Heart right ventricle (tissue), 16 donors: ENCODE measurements around the gene DUSP22. TPM values are rescaled to one million over a fixed set of nuclear protein-coding genes. Genes with fewer than 3 reads are reported as not detected.

Experiments
- ATAC-seq, 8 donors: fragments of 200-7000 bp; cut with Tn5 transposase; one replicate each; pipeline ENCODE4 v1.9.1; 2020; ENCODE audit warnings: mild to moderate bottlenecking in 8 of 8, moderate library complexity in 8 of 8, moderate number of reproducible peaks in 1 of 8
- DNase-seq, 2 donors: peaks; one replicate each; pipeline ENCODE4 v3.0.0-alpha.2; 2020
- H3K27ac ChIP-seq, 10 donors: fragments of 200-600 bp; sonication (generic) in 2 of 10; one replicate each; pipeline versions ENCODE4 v1.5.0 to v1.8.0; 2020 to 2022; ENCODE audit warnings: mild to moderate bottlenecking in 3 of 10
- H3K27me3 ChIP-seq, 7 donors: fragments of 200-600 bp; one replicate each; pipeline ENCODE4 v1.8.0; 2021 to 2022; ENCODE audit warnings: mild to moderate bottlenecking in 2 of 7
- H3K36me3 ChIP-seq, 9 donors: fragments of 200-600 bp; sonication (generic) in 1 of 9; one replicate each; pipeline versions ENCODE4 v1.5.0 to v1.8.0; 2020 to 2022; ENCODE audit warnings: mild to moderate bottlenecking in 2 of 9
- H3K4me1 ChIP-seq, 9 donors: fragments of 200-600 bp; sonication (generic) in 1 of 9; one replicate each; pipeline versions ENCODE4 v1.5.0 to v1.8.0; 2020 to 2022; ENCODE audit warnings: mild to moderate bottlenecking in 4 of 9
- H3K4me3 ChIP-seq, 10 donors: fragments of 200-600 bp; sonication (generic) in 2 of 10; one replicate each; pipeline versions ENCODE4 v1.5.0 to v1.8.0; 2020 to 2022; ENCODE audit warnings: mild to moderate bottlenecking in 7 of 10, moderate library complexity in 2 of 10
- H3K9me3 ChIP-seq, 11 donors: fragments of 200-600 bp in 10 of 11; sonication (generic) in 2 of 11; one replicate each; pipeline versions ENCODE4 v1.5.0 to v1.8.0; 2013 to 2022; ENCODE audit warnings: mild to moderate bottlenecking in 2 of 11, control low read depth in 1 of 11, moderate library complexity in 1 of 11
- WGBS, 2 donors: extraction: QIAGEN DNeasy Blood & Tissue Kit; methylation state at CpG; one replicate each; pipeline ENCODE4 v1.1.7; 2013; ENCODE audit warnings: inconsistent platforms in 1 of 2; 5-methylcytosine and 5-hydroxymethylcytosine counted together
- intact Hi-C, 10 donors: fragments of 100-400 bp; cut with DNase I; formaldehyde crosslinking; loops; one replicate each; pipeline versions ENCODE4 v1.11.1 to v1.14.2; 2022
- polyA plus RNA-seq, 2 donors: library from polyadenylated mRNA; stranded (reverse); fragments of 200-250 nt; gene quantifications; one replicate each; pipeline ENCODE4 v1.2.3, GENCODE V29; 2013
- total RNA-seq, 10 donors: library from RNA; stranded (reverse); fragmentation: NEBNext Ultra II Directional in 3 of 10; extraction: Animal tissue kit (Norgen Biotek cat#: 25700) in 3 of 10; gene quantifications; one replicate each; pipeline versions ENCODE4 v1.2.1 to v1.2.4, GENCODE V29; 2021 to 2023
- TF ChIP-seq, protein P1 (sequence below), 9 donors: fragments of 200-600 bp; sonication (generic) in 2 of 9; IDR thresholded peaks; one replicate each; pipeline versions ENCODE4 v1.5.0 to v1.8.0; 2021 to 2022; ENCODE audit warnings: antibody characterized with exemption in 9 of 9, mild to moderate bottlenecking in 5 of 9, moderate library complexity in 1 of 9
- donor health status: Arrhythmogenic right ventricular cardiomyopathy.
- donor health status: ischemic (EF 13 %, LVEDD 7.1; RV severe dilation, severe dysfunction).
- donor health status: healthy with polysubstance abuse.
- donor health status: DM: no; HTN: yes; CAD: no.
- donor health status: DM: no; HTN: no; CAD: no.
- donor health status: ischemic (EF 25% LVEDD 6.9; RV normal size, moderate dysfunction).
- donor health status: ischemic (EF 25% LVEDD 5.7; RV mildly dilated, moderate dysfunction).
- donor health status: healthy.
- donor health status: DM: yes; HTN: yes; CAD: no.
- donor health status: Ischemic cardiomyopathy.
- donor health status: ischemic (EF 35%, LVEDD 5.7; RV mildly dilated, moderate dysfunction).
- donor health status: nonischemic (EF 11% LVEDD 7.7; RV severe dilation, severe dysfunction).
- donor health status: DM: yes; HTN: yes; CAD: no.
- donor health status: PGD.
- donor health status: ischemic (EF 29% LVEDD 5.4; RV normal size, mild dysfunction).
- donor health status: nonischemic (EF 23%, LVEDD 6.1; RV moderate dilation, normal function).

The DUSP22 gene
- total and polyA plus RNA-seq, 12 donors, result 32.0 to 70.4 (median 51.9) TPM

DNA sequence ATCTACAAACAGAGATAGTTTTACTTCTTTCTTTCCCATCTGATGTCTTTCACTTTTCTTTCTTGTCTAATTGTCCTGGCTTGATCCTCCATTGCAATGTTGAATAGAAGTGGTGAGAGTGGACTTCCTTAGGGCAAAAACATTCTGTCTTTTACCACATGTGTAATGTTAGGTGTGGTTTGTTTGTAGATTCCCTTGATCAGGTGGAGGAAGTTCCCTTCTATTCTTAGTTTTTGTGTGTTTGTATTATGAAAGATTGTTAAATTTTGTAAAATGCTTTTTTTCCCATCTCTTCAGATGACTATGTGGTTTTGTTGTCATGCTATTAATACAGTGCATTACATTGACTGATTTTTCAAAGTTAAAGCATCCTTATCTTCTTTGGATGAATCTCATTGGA is 41.6 kb upstream of the DUSP22 start:
- intact Hi-C loops, result no loop called here
- no peak for ATAC-seq
- Histone ChIP-seq H3K27ac (no peak overlapping the region), H3K9me3 (no peaks in the 10 kb centered on the region), H3K27me3 (peaks cover 0 to 10% (median 5%) of the 10 kb centered on the region in 7 donors), H3K4me3 (no peak overlapping the region), H3K4me1 (peaks cover 0 to 33% (median 0%) of the 10 kb centered on the region in 9 donors), H3K36me3 (no peaks in the 10 kb centered on the region)
- TF ChIP-seq, protein P1, sequence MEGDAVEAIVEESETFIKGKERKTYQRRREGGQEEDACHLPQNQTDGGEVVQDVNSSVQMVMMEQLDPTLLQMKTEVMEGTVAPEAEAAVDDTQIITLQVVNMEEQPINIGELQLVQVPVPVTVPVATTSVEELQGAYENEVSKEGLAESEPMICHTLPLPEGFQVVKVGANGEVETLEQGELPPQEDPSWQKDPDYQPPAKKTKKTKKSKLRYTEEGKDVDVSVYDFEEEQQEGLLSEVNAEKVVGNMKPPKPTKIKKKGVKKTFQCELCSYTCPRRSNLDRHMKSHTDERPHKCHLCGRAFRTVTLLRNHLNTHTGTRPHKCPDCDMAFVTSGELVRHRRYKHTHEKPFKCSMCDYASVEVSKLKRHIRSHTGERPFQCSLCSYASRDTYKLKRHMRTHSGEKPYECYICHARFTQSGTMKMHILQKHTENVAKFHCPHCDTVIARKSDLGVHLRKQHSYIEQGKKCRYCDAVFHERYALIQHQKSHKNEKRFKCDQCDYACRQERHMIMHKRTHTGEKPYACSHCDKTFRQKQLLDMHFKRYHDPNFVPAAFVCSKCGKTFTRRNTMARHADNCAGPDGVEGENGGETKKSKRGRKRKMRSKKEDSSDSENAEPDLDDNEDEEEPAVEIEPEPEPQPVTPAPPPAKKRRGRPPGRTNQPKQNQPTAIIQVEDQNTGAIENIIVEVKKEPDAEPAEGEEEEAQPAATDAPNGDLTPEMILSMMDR (IDR thresholded peaks at IDR 0.05), result no peak
- no peak for DNase-seq

DNA sequence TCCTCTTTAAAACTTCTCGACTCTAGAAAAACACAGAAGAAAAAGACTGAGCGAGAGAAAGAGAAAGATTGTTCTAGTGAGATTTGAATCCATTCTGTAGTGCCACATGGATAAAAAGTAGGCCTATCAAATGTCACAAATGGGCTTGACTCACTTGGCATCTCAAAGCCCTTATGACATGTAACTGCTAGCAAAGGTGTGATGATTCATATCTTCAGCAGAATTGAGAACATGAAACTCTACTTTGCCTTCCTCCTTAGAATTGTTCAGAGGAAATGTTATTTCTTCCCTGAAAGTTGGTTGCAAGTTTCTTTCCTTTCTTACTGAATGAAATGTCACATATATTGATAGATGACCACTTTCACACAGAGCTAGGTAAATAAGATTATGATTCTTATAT is 40.4 kb upstream of the DUSP22 start:
- H3K4me1 ChIP-seq, result peaks cover 0 to 45% (median 0%) of the 10 kb centered on the region in 9 donors
- intact Hi-C loops, result no loop called here
- ATAC-seq, result no peak
- H3K27ac ChIP-seq, result no peak overlapping the region
- H3K4me3 ChIP-seq, result no peak overlapping the region
- peaks cover 0 to 10% (median 5%) of the 10 kb centered on the region in 7 donors for H3K27me3 ChIP-seq
- H3K36me3 ChIP-seq, result no peaks in the 10 kb centered on the region
- WGBS, 2 donors, result 72 to 74% methylated on average over 2 of the region's 2 CpGs
- no peaks in the 10 kb centered on the region for H3K9me3 ChIP-seq
- no peak for DNase-seq
- TF ChIP-seq, protein P1 (IDR thresholded peaks at IDR 0.05), result no peak

DNA sequence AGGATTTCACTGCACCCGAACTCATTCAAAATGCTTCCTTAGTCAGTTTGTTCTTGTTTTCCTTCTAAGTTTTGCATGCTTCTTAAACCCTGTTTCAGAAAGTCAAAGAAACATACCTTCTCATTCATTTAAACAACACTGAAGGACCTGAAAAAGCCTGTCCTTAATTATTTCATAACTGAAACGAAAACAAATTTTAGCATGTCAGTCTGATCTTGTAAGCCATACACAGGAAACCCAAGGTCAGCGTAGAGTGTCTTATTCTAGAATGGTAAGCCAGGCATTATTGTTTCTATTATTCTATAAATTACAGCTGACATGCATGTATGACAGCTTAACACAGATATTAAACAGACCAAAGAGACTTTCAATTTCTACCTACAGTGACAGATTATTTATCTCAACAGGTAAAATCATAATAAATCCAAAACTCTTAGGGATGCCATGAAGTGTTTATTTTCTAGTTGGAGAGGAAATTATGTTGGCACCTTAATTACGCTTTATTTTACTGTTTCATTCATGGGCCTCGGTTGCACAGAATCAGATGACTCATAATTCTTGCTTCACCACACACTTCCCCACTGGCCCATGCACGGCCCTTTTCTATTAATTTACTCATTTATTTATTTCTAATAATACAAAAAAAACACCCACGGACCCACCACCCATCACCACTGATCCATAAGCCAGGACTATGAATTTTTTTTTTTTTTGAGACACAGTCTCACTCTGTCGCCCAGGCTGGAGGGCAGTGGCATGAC is 39.3 kb upstream of the DUSP22 start:
- H3K27me3 ChIP-seq, result peaks cover 0 to 10% (median 5%) of the 10 kb centered on the region in 7 donors
- peaks cover 0 to 55% (median 0%) of the 10 kb centered on the region in 9 donors for H3K4me1 ChIP-seq
- intact Hi-C loops, result no loop called here
- no peak overlapping the region for H3K4me3 ChIP-seq
- H3K27ac ChIP-seq, result no peak overlapping the region
- H3K36me3 ChIP-seq, result no peaks in the 10 kb centered on the region
- WGBS, 2 donors, result 66 to 76% methylated on average over 8 of the region's 8 CpGs
- TF ChIP-seq, protein P1 (IDR thresholded peaks at IDR 0.05), result no peak
- no peak for ATAC-seq
- no peak for DNase-seq
- no peaks in the 10 kb centered on the region for H3K9me3 ChIP-seq

DNA sequence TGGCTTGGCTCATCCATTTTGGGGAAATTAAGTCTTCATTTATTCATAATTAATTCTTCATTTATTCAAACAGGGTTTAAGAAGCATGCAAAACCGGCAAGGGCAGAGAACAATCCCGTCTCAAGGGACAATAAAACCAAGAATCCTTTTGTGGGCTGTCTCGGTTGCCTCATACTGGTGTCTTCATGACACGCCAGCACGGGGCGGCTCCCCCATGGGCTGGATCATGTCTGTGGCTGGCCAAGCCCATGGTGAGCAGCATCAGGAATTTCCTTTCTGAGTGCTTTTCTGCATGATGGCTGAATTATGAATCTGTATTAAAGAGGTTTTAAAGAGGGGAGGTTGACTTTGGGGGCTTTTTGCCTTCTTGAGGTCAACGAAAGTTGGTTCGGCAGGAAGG is 38.3 kb upstream of the DUSP22 start:
- Histone ChIP-seq H3K36me3 (no peaks in the 10 kb centered on the region), H3K27me3 (peaks cover 0 to 10% (median 5%) of the 10 kb centered on the region in 7 donors), H3K4me1 (peaks cover 0 to 56% (median 0%) of the 10 kb centered on the region in 9 donors), H3K4me3 (no peak overlapping the region), H3K27ac (no peak overlapping the region), H3K9me3 (peaks cover 0 to 4% (median 0%) of the 10 kb centered on the region in 11 donors)
- DNase-seq (no peak), ATAC-seq (no peak)
- TF ChIP-seq, protein P1 (IDR thresholded peaks at IDR 0.05), result no peak
- 75 to 80% methylated on average over 8 of the region's 8 CpGs for WGBS, 2 donors
- intact Hi-C loops, result no loop called here
